K562 (cell line): Measurements from ENCODE around the gene HIPK2. TPM values are rescaled to one million over a fixed set of nuclear protein-coding genes. Genes with fewer than 3 reads are reported as not detected.

ENCODE experiments used
- ATAC-seq: fragments of 200-7000 bp; cut with Tn5 transposase; 3 replicates; pipeline ENCODE4 v1.9.1; 2020; ENCODE audit warnings: moderate library complexity
- BruUV-seq: library from RNA; stranded (reverse); fragments of 400-500 nt; replicated peaks from 2 replicates; lab custom pipeline; 2021; lab: Mats Ljungman, UMichigan
- CTCF ChIA-PET: fragments of 300-600 bp; formaldehyde crosslinking; extraction: SDS; loops from one replicate; lab custom pipeline; 2021; ENCODE audit warnings: low intra/inter-chr PET ratio; lab: Yijun Ruan, JAX
- POLR2A ChIA-PET: fragments of 300-600, 350-650 bp; sonication (Branson Sonifier 250); formaldehyde crosslinking; extraction: SDS; loops from one replicate; lab custom pipeline; 2021; ENCODE audit warnings: antibody characterized with exemption, inconsistent platforms; lab: Yijun Ruan, JAX
- DNase-seq, 4 experiments: peaks; one replicate each; pipeline versions ENCODE4 v3.0.0 to v3.0.0-alpha.2; 2011 to 2018; ENCODE audit warnings: low spot score in 3 of 4, mixed read lengths in 3 of 4; ENCODE audit errors: extremely low read depth in 1 of 4
- FAIRE-seq: peaks from 2 replicates; lab custom pipeline; 2011; peaks lifted over from hg19 to GRCh38; lab: Jason Lieb, UNC
- H2AFZ ChIP-seq: 2 replicates; pipeline ENCODE4 v1.6.0; 2011; ENCODE audit warnings: low read depth, low read length, control low read depth, inconsistent platforms
- H3K27ac ChIP-seq: fragments of 200-600 bp; 3 replicates; pipeline ENCODE4 v1.8.0; 2011; ENCODE audit warnings: low read depth, mild to moderate bottlenecking, control low read depth, inconsistent platforms, low read length, moderate library complexity, mixed read lengths; ENCODE audit errors: extremely low read depth
- H3K27me3 ChIP-seq, 2 experiments: fragments of 300-600 bp in 1 of 2; 2 replicates in 1 of 2; 3 replicates in 1 of 2; pipeline versions ENCODE4 v1.6.0 to v1.8.0; 2011; ENCODE audit warnings: inconsistent platforms in 2 of 2, low read length in 2 of 2, mild to moderate bottlenecking in 1 of 2, mixed read lengths in 1 of 2, moderate library complexity in 1 of 2; ENCODE audit not compliant: control insufficient read depth in 2 of 2, insufficient read depth in 2 of 2
- H3K36me3 ChIP-seq: fragments of 300-600 bp; 3 replicates; pipeline ENCODE4 v1.8.0; 2011; ENCODE audit warnings: mild to moderate bottlenecking, low read length, inconsistent platforms; ENCODE audit not compliant: control insufficient read depth, insufficient read depth
- H3K4me1 ChIP-seq, 2 experiments: fragments of 200-600 bp in 1 of 2; replicated peaks in 1 of 2; 2 replicates in 1 of 2; 3 replicates in 1 of 2; pipeline versions ENCODE4 v1.5.1 to v1.8.0; 2011; ENCODE audit warnings: inconsistent platforms in 2 of 2, low read length in 2 of 2, mild to moderate bottlenecking in 1 of 2, mixed read lengths in 1 of 2, moderate library complexity in 1 of 2; ENCODE audit not compliant: control insufficient read depth in 2 of 2, insufficient read depth in 2 of 2
- H3K4me2 ChIP-seq: 2 replicates; pipeline ENCODE4 v1.6.1; 2011; ENCODE audit warnings: low read length, control low read depth, inconsistent platforms, mixed read lengths; ENCODE audit not compliant: insufficient read depth
- H3K4me3 ChIP-seq: fragments of 200-600 bp; sonication (generic), shearing (Covaris generic); 2 replicates; pipeline ENCODE4 v1.5.1; 2016; ENCODE audit warnings: control low read depth, inconsistent platforms
- H3K79me2 ChIP-seq: fragments of 200-600 bp; 3 replicates; pipeline ENCODE4 v1.8.0; 2011; ENCODE audit warnings: low read length, inconsistent platforms; ENCODE audit not compliant: control insufficient read depth, insufficient read depth
- H3K9ac ChIP-seq, 2 experiments: 2 replicates each; pipeline versions ENCODE4 v1.6.0 to v1.6.1; 2011; ENCODE audit warnings: low read depth in 2 of 2, low read length in 2 of 2, control low read depth in 1 of 2, inconsistent platforms in 1 of 2, mild to moderate bottlenecking in 1 of 2, mixed read lengths in 1 of 2; ENCODE audit not compliant: insufficient read depth in 1 of 2
- H3K9me1 ChIP-seq: one replicate; pipeline ENCODE4 v1.6.0; 2011; ENCODE audit warnings: inconsistent platforms, mild to moderate bottlenecking, low read length, moderate library complexity; ENCODE audit not compliant: control insufficient read depth, insufficient read depth
- H3K9me3 ChIP-seq: replicated peaks from 2 replicates; pipeline ENCODE4 v1.5.1; 2011; ENCODE audit warnings: low read depth, low read length, inconsistent platforms; ENCODE audit not compliant: control insufficient read depth, insufficient read depth
- H4K20me1 ChIP-seq: replicated peaks from 2 replicates; pipeline ENCODE4 v1.6.1; 2011; ENCODE audit warnings: low read length, inconsistent platforms, mixed read lengths; ENCODE audit not compliant: control insufficient read depth, insufficient read depth
- BCOR ChIP-seq: fragments of 450-650 bp; IDR thresholded peaks from 2 replicates; pipeline ENCODE4 v1.6.1; 2016
- CC2D1A ChIP-seq: fragments of 450-650 bp; IDR thresholded peaks from 2 replicates; pipeline ENCODE4 v1.6.1; 2017; ENCODE audit warnings: mild to moderate bottlenecking
- DNMT1 ChIP-seq: fragments of 450-650 bp; IDR thresholded peaks from 2 replicates; pipeline ENCODE4 v1.6.1; 2016; ENCODE audit warnings: antibody characterized with exemption, mild to moderate bottlenecking
- EHMT2 ChIP-seq: fragments of 450-650 bp; IDR thresholded peaks from 2 replicates; pipeline ENCODE4 v1.6.1; 2018; ENCODE audit warnings: antibody characterized with exemption
- GTF3C2 ChIP-seq: IDR thresholded peaks from 3 replicates; pipeline ENCODE4 v1.6.1; 2011; ENCODE audit warnings: borderline replicate concordance, mild to moderate bottlenecking, moderate library complexity; ENCODE audit not compliant: insufficient read length; ENCODE audit errors: extremely low read depth
- HSF4 ChIP-seq: fragments of 250-450 bp; sonication (Bioruptor Pico); IDR thresholded peaks from 2 replicates; pipeline ENCODE4 v2.1.2; 2022; ENCODE audit warnings: mild to moderate bottlenecking, moderate library complexity, borderline replicate concordance
- MAFF ChIP-seq: IDR thresholded peaks from 2 replicates; pipeline ENCODE4 v1.6.1; 2012; ENCODE audit warnings: low read length, improper control_type of control experiment
- NUFIP1 ChIP-seq: fragments of 450-650 bp; IDR thresholded peaks from 2 replicates; pipeline ENCODE4 v1.6.1; 2018; ENCODE audit not compliant: partially characterized antibody
- ZFP1 ChIP-seq: fragments of 450-650 bp; formaldehyde crosslinking; IDR thresholded peaks from 2 replicates; pipeline ENCODE4 v1.4.0; 2020; ENCODE audit warnings: mild to moderate bottlenecking, mixed read lengths
- ZNF121 ChIP-seq: sonication (generic); formaldehyde crosslinking; conservative IDR thresholded peaks from 2 replicates; pipeline ENCODE4 v1.8.0; 2022; ENCODE audit warnings: missing genetic modification reagents
- ZNF449 ChIP-seq: fragments of 250-450 bp; sonication (Bioruptor Pico); IDR thresholded peaks from 2 replicates; pipeline ENCODE4 v1.8.0; 2022; ENCODE audit warnings: moderate library complexity, mild to moderate bottlenecking, inconsistent platforms
- in situ Hi-C: fragments of 300-500 bp; cut with MboI; formaldehyde crosslinking; loops from 4 replicates; pipeline ENCODE4 v1.15.0; 2018; ENCODE audit warnings: inconsistent platforms, mixed read lengths
- intact Hi-C: fragments of 100-400 bp; cut with micrococcal nuclease; formaldehyde crosslinking; loops from 2 replicates; pipeline ENCODE4 v1.14.2; 2022
- polyA plus RNA-seq, 8 experiments: library from polyadenylated mRNA; depleted of rRNA in 4 of 8; stranded (reverse) in 5 of 8; unstranded in 3 of 8; fragments of >200 nt; fragmentation: Nextera tagmentation in 2 of 8; fragmentation: Illumina TruSeq in 1 of 8; extraction: Ambion mirVana in 2 of 8; extraction: Trizol in 1 of 8; gene quantifications; 2 replicates each; pipeline versions ENCODE4 v1.2.1 to v1.2.3, GENCODE V29; 2011 to 2014; ENCODE audit warnings: inconsistent platforms in 1 of 8, missing spikeins in 1 of 8
- total RNA-seq, 7 experiments: library from RNA; depleted of rRNA in 6 of 7; stranded (reverse); fragments of >200 nt in 6 of 7; fragmentation: Illumina TruSeq in 2 of 7; extraction: Trizol in 2 of 7; gene quantifications; 2 replicates each; pipeline versions ENCODE4 v1.2.1 to v1.2.3, GENCODE V29; 2011 to 2021; ENCODE audit warnings: low replicate concordance in 1 of 7

HIPK2 gene
- total and polyA plus RNA-seq, 9 of the 15 experiments (the other 6 are each of a cell fraction or from before 2014, with no cell fraction given): 0.69 to 19.8 (median 5.1) TPM

DNA sequence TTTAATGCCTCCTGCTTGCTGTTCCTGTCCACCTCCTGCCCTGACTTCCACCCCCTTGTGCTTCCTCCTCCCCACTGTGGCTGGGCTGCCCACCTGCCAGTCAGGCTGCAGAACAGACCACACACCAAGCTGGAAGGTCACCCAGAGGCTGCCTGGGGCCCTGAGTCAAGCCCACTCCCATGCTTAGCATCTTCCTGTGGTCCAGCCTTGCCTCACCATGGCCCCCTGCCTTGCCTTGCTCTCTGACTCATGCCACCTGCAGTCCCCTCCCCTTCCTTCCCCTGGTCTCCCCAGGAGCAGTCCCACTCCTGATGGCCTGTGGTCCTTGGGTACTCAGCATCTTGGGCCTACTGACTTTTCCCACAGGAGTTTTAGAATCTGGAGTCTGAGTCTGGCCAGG, 252.0 kb downstream of the HIPK2 start:
- DNase-seq: no peak
- H3K27ac ChIP-seq: no peak overlapping the region
- peaks cover 5% of the 10 kb centered on the region; the same call in 1 of the 2 replicates for H4K20me1 ChIP-seq
- ATAC-seq: no peak
- no peak overlapping the region for H3K9ac ChIP-seq
- H2AFZ ChIP-seq: no peak overlapping the region
- in situ Hi-C loops (no loop called here), intact Hi-C loops (no loop called here)
- H3K4me1 ChIP-seq: peaks cover 0 to 15% of the 10 kb centered on the region in 2 experiments; a peak in 2 of 5 replicates
- BruUV-seq: no TSS peak
- peaks cover 44 to 71% of the 10 kb centered on the region in 2 experiments for H3K27me3 ChIP-seq
- no peaks in the 10 kb centered on the region for H3K79me2 ChIP-seq
- no peak overlapping the region for H3K4me2 ChIP-seq
- TF ChIP-seq GTF3C2 (no peak), EHMT2 (no peak), ZNF121 (no peak), DNMT1 (no peak), NUFIP1 (no peak), ZFP1 (no peak), HSF4 (CRISPR knock-in tag) (no peak), CC2D1A (no peak), ZNF449 (CRISPR knock-in tag) (no peak), BCOR (no peak), MAFF (no peak)
- H3K36me3 ChIP-seq: no peaks in the 10 kb centered on the region
- ChIA-PET POLR2A (interaction anchor here (0.6 to 0.9 kb wide), 2 partner anchors 16 to 73 kb away, joined by 3 read pairs; no protein-coding TSS in a partner anchor), CTCF (no interaction called here)
- H3K9me1 ChIP-seq: no peaks in the 10 kb centered on the region
- FAIRE-seq: no peak
- H3K4me3 ChIP-seq: no peak overlapping the region
- H3K9me3 ChIP-seq: no peaks in the 10 kb centered on the region; the same call in 1 of the 2 replicates
